Hepatocyte (in vitro differentiated cells): Measurements from ENCODE around the gene GAPT.

ENCODE experiments used
- EZH2 ChIP-seq: fragments of 200-600 bp; sonication (generic); IDR thresholded peaks from 2 replicates; pipeline ENCODE4 v1.6.1; 2016; ENCODE audit warnings: antibody characterized with exemption, mild to moderate bottlenecking, borderline replicate concordance
- EZH2phosphoT487 ChIP-seq: fragments of 200-600 bp; sonication (generic); IDR thresholded peaks from one replicate; pipeline ENCODE4 v1.6.1; 2018; ENCODE audit warnings: antibody characterized with exemption, mild to moderate bottlenecking, low read depth, moderate library complexity; ENCODE audit not compliant: unreplicated experiment, severe bottlenecking
- TF ChIP-seq, protein P1 (sequence below): fragments of 200-600 bp; sonication (generic); IDR thresholded peaks from 2 replicates; pipeline ENCODE4 v1.5.1; 2016; ENCODE audit warnings: antibody characterized with exemption, mild to moderate bottlenecking; ENCODE audit not compliant: poor library complexity

DNA sequence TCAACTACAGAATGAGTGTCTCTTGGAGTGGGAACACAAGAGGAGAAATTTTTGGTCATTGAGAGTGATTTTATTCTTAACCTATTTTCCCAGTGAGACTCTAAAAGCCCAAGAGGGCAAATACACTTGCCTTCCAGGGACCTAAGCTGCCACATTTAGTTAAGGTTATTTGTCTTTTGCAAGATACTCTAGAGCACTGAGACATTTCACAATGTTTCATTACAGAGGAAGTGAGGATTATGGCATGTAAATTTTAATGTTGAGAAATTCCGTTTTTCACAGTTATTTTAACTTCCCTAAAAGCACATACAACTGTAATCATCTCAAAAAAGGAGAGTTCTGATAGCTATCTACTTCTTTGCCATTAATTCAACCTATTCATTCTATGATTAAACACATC is 53.0 kb downstream of the GAPT start:
- TF ChIP-seq, protein P1, sequence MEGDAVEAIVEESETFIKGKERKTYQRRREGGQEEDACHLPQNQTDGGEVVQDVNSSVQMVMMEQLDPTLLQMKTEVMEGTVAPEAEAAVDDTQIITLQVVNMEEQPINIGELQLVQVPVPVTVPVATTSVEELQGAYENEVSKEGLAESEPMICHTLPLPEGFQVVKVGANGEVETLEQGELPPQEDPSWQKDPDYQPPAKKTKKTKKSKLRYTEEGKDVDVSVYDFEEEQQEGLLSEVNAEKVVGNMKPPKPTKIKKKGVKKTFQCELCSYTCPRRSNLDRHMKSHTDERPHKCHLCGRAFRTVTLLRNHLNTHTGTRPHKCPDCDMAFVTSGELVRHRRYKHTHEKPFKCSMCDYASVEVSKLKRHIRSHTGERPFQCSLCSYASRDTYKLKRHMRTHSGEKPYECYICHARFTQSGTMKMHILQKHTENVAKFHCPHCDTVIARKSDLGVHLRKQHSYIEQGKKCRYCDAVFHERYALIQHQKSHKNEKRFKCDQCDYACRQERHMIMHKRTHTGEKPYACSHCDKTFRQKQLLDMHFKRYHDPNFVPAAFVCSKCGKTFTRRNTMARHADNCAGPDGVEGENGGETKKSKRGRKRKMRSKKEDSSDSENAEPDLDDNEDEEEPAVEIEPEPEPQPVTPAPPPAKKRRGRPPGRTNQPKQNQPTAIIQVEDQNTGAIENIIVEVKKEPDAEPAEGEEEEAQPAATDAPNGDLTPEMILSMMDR, result no peak
- TF ChIP-seq EZH2 (no peak), EZH2phosphoT487 (no peak)
